HepG2 (cell line): ENCODE results near the gene SCUBE1. TPM values are rescaled to one million over a fixed set of nuclear protein-coding genes. Genes with fewer than 3 reads are reported as not detected.

ENCODE experiments used
- ATAC-seq: fragments of 200-7000 bp; cut with Tn5 transposase; 3 replicates; pipeline ENCODE4 v1.9.1; 2020; ENCODE audit warnings: mild to moderate bottlenecking, moderate library complexity
- BruUV-seq: library from RNA; stranded (reverse); fragments of 400-500 nt; replicated peaks from 2 replicates; lab custom pipeline; 2021; lab: Mats Ljungman, UMichigan
- CTCF ChIA-PET: fragments of 300-600 bp; formaldehyde crosslinking; extraction: SDS; loops from one replicate; lab custom pipeline; 2021; ENCODE audit warnings: low total read pairs, inconsistent platforms, low intra/inter-chr PET ratio; lab: Yijun Ruan, JAX
- POLR2A ChIA-PET: fragments of 350-600 bp; sonication (Branson Sonifier 250); formaldehyde crosslinking; loops from one replicate; lab custom pipeline; 2020; ENCODE audit warnings: antibody characterized with exemption, inconsistent platforms; lab: Yijun Ruan, JAX
- DNase-seq: peaks from one replicate; pipeline ENCODE4 v3.0.0-alpha.2; 2015; ENCODE audit warnings: low spot score
- FAIRE-seq: peaks from 3 replicates; lab custom pipeline; 2011; peaks lifted over from hg19 to GRCh38; lab: Jason Lieb, UNC
- H2AFZ ChIP-seq: one replicate; pipeline ENCODE4 v1.6.1; 2011; ENCODE audit warnings: low read length, inconsistent platforms
- H3K27ac ChIP-seq: fragments of 300-600 bp; 3 replicates; pipeline ENCODE4 v1.8.0; 2011; ENCODE audit warnings: mixed run types, mild to moderate bottlenecking, mixed read lengths, low read length, inconsistent platforms; ENCODE audit not compliant: insufficient read depth; ENCODE audit errors: extremely low read length
- H3K27me3 ChIP-seq, 2 experiments: fragments of 200-600 bp in 1 of 2; 2 replicates in 1 of 2; 3 replicates in 1 of 2; pipeline versions ENCODE4 v1.6.0 to v1.8.0; 2011; ENCODE audit warnings: low read length in 2 of 2, mild to moderate bottlenecking in 2 of 2, moderate library complexity in 2 of 2, inconsistent platforms in 1 of 2; ENCODE audit not compliant: insufficient read depth in 2 of 2, control insufficient read depth in 1 of 2
- H3K36me3 ChIP-seq, 2 experiments: fragments of 200-600 bp in 1 of 2; replicated peaks in 1 of 2; 2 replicates in 1 of 2; 3 replicates in 1 of 2; pipeline versions ENCODE4 v1.5.1 to v1.8.0; 2011; ENCODE audit warnings: low read length in 2 of 2, inconsistent platforms in 1 of 2; ENCODE audit not compliant: insufficient read depth in 2 of 2, control insufficient read depth in 1 of 2
- H3K4me1 ChIP-seq: 2 replicates; pipeline ENCODE4 v1.5.1; 2012; ENCODE audit warnings: low read length, inconsistent platforms; ENCODE audit not compliant: insufficient read depth
- H3K4me2 ChIP-seq: 2 replicates; pipeline ENCODE4 v1.6.0; 2011; ENCODE audit warnings: low read depth, low read length, inconsistent platforms
- H3K4me3 ChIP-seq, 3 experiments: fragments of 200-600 bp in 1 of 3; sonication (generic), shearing (Covaris generic) in 1 of 3; replicated peaks in 1 of 3; 2 replicates each; pipeline ENCODE4 v1.5.1; 2011 to 2016; ENCODE audit warnings: low read length in 3 of 3, inconsistent platforms in 2 of 3, low read depth in 2 of 3, mild to moderate bottlenecking in 2 of 3, control low read depth in 1 of 3, mixed read lengths in 1 of 3; ENCODE audit not compliant: insufficient read depth in 1 of 3
- H3K79me2 ChIP-seq: one replicate; pipeline ENCODE4 v1.6.1; 2011; ENCODE audit warnings: low read length, inconsistent platforms; ENCODE audit not compliant: insufficient read depth
- H3K9ac ChIP-seq: 2 replicates; pipeline ENCODE4 v1.6.0; 2011; ENCODE audit warnings: mild to moderate bottlenecking, low read depth, low read length, inconsistent platforms; ENCODE audit not compliant: insufficient read depth
- H3K9me3 ChIP-seq: 2 replicates; pipeline ENCODE4 v1.5.1; 2012; ENCODE audit warnings: mild to moderate bottlenecking, low read length
- H4K20me1 ChIP-seq: 2 replicates; pipeline ENCODE4 v1.6.0; 2011; ENCODE audit warnings: inconsistent platforms, mild to moderate bottlenecking, low read length, moderate library complexity; ENCODE audit not compliant: insufficient read depth
- BHLHE40 ChIP-seq: IDR thresholded peaks from 2 replicates; pipeline ENCODE4 v1.6.1; 2011; ENCODE audit warnings: low read length, improper control_type of control experiment
- CREB3 ChIP-seq: sonication (generic); formaldehyde crosslinking; IDR thresholded peaks from 2 replicates; pipeline ENCODE4 v1.5.0; 2020; ENCODE audit warnings: missing genetic modification reagents
- NFRKB ChIP-seq: fragments of 450-650 bp; IDR thresholded peaks from 2 replicates; pipeline ENCODE4 v1.6.1; 2017
- THAP8 ChIP-seq: sonication (generic); formaldehyde crosslinking; IDR thresholded peaks from 2 replicates; pipeline ENCODE4 v1.5.1; 2020; ENCODE audit warnings: missing genetic modification reagents, mild to moderate bottlenecking, borderline replicate concordance
- ZBTB7B ChIP-seq: sonication (generic); formaldehyde crosslinking; IDR thresholded peaks from 2 replicates; pipeline ENCODE4 v1.4.0; 2020; ENCODE audit warnings: missing genetic modification reagents
- ZNF784 ChIP-seq: sonication (generic); formaldehyde crosslinking; IDR thresholded peaks from 2 replicates; pipeline ENCODE4 v1.5.1; 2020; ENCODE audit warnings: missing genetic modification reagents, mild to moderate bottlenecking, borderline replicate concordance
- WGBS: methylation state at CpG from one replicate; pipeline ENCODE4 v1.1.6; 2017; ENCODE audit warnings: low lambda C conversion rate; 5-methylcytosine and 5-hydroxymethylcytosine counted together
- in situ Hi-C: cut with HindIII; loops from 2 replicates; pipeline ENCODE4 v1.10.0; 2017; ENCODE audit warnings: low pct_unique_long_range_greater_than_20kb; ENCODE audit not compliant: extremely low pct_ligation_motif_present
- intact Hi-C: fragments of 100-400 bp; cut with micrococcal nuclease; formaldehyde crosslinking; loops from one replicate; pipeline ENCODE4 v1.10.0; 2022; ENCODE audit not compliant: unreplicated experiment
- polyA plus RNA-seq, 8 experiments: library from polyadenylated mRNA; depleted of rRNA in 3 of 8; stranded (reverse) in 7 of 8; unstranded in 1 of 8; fragments of >200 nt; fragmentation: Illumina TruSeq in 4 of 8; extraction: Trizol in 4 of 8; gene quantifications; 2 replicates each; pipeline versions ENCODE4 v1.2.1 to v1.2.3, GENCODE V29; 2011 to 2016; ENCODE audit warnings: low read depth in 4 of 8, missing spikeins in 1 of 8, mixed read lengths in 1 of 8; ENCODE audit not compliant: insufficient read depth in 1 of 8
- total RNA-seq, 5 experiments: library from RNA; depleted of rRNA; stranded (reverse); fragments of >200 nt; fragmentation: Illumina TruSeq; extraction: Trizol; gene quantifications; 2 replicates each; pipeline ENCODE4 v1.2.3, GENCODE V29; 2016; ENCODE audit warnings: low read depth in 1 of 5

The SCUBE1 gene
- total and polyA plus RNA-seq, 2 of the 13 experiments (the other 11 are each of a cell fraction or from before 2014, with no cell fraction given), result under 0.01 to 0.05 TPM

- no peaks in the 10 kb centered on the region for H3K4me1 ChIP-seq
- no peak overlapping the region for H2AFZ ChIP-seq
- intact Hi-C loops (no loop called here), in situ Hi-C loops (no loop called here)
- no peak for TF ChIP-seq ZNF784 (CRISPR knock-in tag)
- TF ChIP-seq NFRKB, result no peak
- no peak for TF ChIP-seq ZBTB7B (CRISPR knock-in tag)
- TF ChIP-seq BHLHE40, result no peak
- TF ChIP-seq CREB3 (CRISPR knock-in tag), result no peak
- no peak for TF ChIP-seq THAP8 (CRISPR knock-in tag)
- H4K20me1 ChIP-seq, result peaks cover 2% of the 10 kb centered on the region; the same call in 1 of the 2 replicates
- DNase-seq, result no peak
- WGBS, result 33% methylated on average over 13 of the region's 21 CpGs
- H3K9me3 ChIP-seq, result no peaks in the 10 kb centered on the region
- no TSS peak for BruUV-seq
- H3K27ac ChIP-seq, result no peak overlapping the region
- POLR2A ChIA-PET, result no interaction called here
- CTCF ChIA-PET, result no interaction called here
- H3K4me3 ChIP-seq, result no peak overlapping the region
- H3K9ac ChIP-seq, result no peak overlapping the region
- no peaks in the 10 kb centered on the region for H3K36me3 ChIP-seq
- no peak for FAIRE-seq
- no peak for ATAC-seq
- H3K4me2 ChIP-seq, result no peak overlapping the region
- peaks cover 16 to 65% of the 10 kb centered on the region in 2 experiments; a peak in 4 of 5 replicates for H3K27me3 ChIP-seq
- H3K79me2 ChIP-seq, result no peaks in the 10 kb centered on the region
Measured at GRCh38 chr22:43308060-43308830, 34.9 kb downstream of the SCUBE1 start.
